Stimulated activated CD4-positive, alpha-beta T cell treated with anti-CD3 and anti-CD28 coated beads, Interleukin-1b, Interleukin-23, amount 100 ng/mL, for 48 hours (primary cell): ENCODE measurements around the gene GAS2L2.

Experiments used
- DNase-seq: peaks from one replicate; pipeline ENCODE4 v3.0.0-alpha.2; 2020

Gene GAS2L2

DNA sequence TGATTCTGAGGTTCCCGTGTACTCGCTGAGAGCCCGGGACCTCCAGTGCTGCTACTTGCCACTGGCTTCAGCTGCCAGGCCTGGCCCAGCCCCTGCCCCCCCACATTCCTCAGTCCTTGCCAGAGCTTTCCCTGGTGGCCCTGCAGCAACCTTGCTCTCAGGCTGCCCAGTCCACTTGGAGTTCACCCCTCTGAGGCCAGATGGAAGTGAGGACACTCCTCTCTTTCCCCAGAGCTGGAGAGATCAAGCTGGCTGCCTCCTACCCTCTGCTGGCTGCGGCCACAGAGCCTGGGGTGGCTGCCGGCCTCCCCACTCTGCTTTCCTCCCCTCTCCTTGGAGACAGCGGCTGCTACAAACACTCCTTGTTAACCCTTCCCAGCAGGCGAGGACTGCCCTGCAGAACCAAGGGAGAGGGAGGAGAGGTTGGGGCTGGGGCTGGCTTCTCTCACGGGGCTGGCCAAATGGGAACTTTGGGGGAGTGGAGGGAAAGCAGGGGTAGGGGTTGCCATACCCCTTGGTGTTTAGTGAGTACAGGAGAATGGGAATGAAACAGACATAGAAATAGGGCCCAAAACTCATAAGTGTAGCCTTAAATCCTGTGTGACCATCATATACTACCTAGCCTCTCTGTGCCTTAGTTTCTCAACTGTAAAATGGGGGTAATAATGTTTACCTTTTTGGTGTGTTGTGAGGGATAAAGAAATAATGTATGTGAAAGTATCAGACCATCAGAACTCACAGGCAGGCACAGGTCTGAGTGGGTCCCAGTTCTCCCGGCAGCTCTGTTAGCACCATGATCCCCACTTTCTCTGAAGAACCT is at the start of gene GAS2L2:
GAS2L2 (minus strand) TSS at position 295 of the 820 bp plus-strand sequence. CDS start 389 bp downstream, outside the sequence.
- no peak for DNase-seq

DNA sequence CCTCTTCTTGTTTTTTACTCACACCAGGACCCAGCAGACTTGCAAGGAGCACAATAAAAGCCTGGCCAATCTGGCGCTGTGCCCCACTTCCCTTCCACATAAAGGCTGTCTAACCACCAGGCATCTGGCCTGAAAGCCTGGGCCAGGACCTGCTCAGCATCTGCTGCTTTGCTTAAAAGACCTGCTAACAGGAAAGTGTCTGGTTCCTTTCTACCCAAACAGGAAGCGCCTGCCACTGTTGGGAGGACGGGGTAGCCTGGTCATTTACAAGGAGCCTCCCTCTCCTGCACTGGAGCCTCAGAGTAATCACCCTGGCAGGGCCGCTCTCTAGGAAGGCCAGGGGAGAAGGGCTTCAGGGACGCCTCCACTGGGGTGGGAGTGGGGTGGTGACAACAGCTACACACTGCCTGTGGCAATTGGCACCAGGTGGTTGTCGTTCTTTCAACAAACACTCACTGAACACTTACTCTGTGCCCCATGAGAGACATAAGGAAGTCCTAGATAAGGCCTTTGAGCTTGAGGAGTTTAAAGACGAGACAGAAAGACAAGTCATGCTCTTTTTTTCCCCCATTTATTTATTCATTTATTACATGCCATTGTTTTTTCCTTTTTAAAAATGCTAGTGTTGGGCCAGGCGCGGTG is 48.7 kb upstream of the GAS2L2 start:
- DNase-seq, result no peak

DNA sequence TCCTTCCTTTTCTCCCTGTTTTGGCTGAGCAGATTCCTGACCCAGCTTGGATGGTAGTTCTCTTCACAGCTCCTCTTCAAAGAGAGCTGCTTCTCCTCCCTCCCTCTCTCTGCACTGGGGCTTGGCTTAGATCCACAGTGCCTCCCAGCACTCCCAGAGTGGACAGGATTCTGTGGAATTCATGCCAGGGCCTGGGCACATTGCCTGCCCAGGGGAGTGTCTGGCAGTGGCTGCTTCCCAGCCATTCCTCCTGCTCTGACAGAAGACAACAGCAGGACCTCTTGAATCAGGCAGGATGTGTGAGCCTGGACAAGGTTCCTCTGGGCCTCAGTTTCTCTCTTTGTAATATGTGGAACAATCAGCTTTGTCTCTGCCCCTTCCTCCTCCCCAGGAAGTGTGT is 46.9 kb upstream of the GAS2L2 start:
- DNase-seq, result no peak

DNA sequence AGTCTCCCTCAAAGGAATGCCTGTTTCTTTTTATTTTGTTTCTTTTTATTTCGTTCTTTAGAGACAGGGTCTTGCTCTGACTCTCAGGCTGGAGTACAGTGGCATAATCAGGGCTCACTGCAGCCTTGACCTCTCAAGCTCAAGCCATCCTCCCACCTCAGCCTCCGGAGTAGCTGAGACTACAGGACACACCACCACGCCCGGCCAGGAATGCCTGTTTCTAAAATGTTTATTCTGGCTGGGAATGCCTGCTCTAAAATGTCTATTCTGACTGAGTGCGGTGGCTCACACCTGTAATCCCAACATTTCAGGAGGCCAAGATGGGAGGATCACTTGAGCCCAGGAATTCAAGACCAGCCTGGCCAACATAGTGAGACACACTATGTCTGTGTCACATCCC is 44.9 kb upstream of the GAS2L2 start:
- no peak for DNase-seq

DNA sequence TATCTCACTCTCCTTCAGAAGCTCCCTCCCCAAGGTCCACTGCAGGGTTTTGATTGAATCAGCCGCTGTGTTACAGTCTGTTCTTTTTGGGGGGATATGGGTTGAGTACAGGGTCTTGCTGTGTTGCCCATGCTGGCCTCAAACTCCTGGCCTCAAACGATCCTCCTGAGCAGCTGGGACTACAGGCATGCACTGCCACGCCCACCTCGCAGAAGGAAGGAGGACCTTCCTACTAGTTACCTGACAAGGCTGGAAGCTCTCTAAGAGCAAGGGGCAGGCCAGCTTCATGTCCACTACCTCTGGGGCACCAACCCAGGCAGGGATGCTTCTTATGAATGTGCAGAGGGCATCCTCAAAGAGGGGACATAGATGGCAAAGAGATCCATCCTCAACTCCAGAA is 44.3 kb upstream of the GAS2L2 start:
- no peak for DNase-seq

DNA sequence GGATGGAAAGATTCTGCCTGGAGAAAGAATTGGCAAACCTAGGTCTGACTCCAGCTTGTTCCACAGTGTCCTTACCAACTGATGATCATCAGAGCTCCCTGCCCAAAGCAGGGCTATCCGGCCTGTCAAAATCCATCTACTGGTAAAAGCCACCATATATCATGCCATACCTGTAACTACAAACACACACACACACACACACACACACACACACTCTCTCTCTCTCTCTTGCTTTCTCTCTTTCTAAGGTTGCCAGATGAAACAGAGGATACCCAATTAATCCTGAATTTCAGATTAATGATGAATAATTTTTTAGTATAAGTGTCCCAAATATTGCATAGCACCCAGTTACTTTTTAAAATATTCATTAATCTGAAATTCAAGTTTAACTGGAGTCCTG is 43.9 kb upstream of the GAS2L2 start:
- no peak for DNase-seq

DNA sequence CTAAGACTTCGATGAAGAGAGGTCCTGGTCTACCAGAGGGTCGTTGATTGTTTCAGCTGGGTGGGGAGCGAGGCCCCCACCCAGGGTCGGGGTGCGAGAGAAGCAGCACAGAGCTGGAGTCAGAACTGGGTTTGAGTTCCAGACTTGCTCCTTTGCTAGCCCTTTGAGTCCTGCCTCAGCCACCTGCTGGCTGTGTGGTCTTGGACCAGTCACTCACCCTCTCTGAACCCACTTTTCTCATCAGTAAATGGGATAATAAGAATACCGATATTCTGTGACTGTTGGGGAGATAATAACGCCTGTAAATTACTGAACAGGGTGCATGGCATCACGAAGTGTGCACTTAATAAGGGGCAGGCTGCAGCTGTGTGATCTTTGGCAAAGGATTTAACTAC is 42.8 kb upstream of the GAS2L2 start:
- DNase-seq, result no peak

DNA sequence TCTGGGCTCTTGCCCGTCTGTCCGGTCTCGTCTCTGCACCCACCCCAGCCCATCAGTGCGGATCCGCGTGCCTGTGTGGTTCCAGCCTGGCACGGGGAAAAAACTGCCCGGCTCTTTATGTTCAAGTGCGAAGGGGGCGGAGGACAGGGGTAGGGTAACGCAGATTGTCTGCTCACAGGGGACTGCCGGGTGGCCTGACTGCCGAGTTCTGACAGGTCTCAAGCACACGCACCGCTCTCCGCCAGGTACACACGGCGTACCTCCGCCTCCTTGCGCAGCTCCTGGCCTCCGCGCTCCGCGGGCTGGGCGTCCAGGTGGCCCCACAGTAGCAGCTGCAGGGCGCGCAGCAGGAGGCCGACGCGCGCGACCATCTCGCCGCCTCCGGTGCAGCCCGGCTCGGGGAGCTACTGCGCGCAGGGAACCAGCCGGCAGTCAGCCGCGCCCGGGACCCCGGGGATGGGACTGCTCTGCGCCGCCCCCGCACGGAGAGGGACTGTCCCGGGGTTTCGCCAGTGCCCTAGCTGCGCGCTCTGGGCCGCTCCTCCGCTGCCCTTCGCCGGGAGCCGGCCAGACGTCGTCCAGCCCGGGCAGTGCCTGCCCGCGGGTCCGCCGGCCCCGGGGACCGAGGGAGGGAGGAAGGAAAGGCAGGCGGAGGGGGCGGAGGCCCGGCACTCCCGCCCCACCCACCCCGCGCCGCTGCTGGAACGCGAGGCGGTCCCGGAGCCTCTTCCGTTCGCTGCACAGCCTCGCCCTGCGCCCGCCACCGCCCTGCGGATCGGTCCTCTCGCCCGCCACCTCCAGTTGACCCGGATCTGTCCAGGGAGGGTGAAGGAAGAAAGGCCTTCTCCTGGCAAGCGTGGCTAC is 42.2 kb upstream of the GAS2L2 start, which contains the start of gene MMP28:
MMP28 (minus strand) TSS at position 635 of the 864 bp plus-strand sequence; CDS start at position 371, 264 bp downstream.
- peak; percentile 16 for DNase-seq

DNA sequence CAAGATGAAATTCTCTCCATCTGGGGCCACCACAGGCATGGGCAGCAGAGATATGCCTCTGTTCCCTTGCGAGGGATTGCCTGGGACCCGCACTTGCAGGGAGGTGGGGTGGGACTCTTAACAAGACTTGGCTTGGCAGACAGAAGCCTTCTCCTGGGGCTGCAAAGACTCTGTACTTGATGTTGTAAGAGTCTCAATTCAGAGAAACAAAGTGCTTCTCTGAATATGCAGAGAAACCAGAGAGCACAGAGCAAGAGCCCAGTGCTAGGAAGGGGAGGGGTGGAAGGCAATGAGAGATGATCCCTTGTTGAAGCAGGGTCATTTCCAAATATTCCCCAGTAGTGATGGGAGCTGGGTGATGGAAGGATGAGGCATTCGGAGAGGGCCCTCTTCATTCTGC is 40.2 kb upstream of the GAS2L2 start:
- DNase-seq, result no peak

DNA sequence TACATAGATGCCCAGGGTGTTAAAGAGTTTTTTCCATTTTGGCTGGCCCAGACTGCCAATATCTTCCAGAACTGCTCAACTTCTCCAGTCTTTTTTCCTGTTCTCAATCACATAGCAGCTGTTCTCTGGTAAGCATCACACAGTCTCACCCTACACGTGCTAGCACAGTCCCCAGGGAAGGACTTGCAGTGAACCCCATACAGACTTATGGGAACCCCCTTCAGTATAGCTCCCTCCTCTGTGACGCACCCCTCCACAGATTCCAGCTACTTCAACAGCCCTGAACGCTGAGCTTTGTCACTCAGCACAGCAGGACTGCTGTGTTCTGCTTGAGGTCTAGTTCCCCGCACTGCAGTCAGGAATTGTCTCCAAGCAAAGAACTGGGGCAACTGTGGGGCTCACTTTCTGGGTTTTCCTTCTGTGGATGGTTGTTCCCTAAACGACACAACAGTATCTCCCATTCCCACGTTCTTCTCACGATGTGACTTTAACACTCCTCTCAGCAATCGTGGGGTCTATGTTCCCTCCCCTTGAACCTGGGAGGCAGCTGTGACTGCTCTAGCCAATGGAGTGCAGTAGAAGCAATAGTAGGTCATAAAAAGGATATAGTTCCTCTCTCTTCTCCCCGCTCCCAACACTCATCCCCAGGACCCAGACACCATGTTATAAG is 38.8 kb upstream of the GAS2L2 start:
- DNase-seq, result no peak

DNA sequence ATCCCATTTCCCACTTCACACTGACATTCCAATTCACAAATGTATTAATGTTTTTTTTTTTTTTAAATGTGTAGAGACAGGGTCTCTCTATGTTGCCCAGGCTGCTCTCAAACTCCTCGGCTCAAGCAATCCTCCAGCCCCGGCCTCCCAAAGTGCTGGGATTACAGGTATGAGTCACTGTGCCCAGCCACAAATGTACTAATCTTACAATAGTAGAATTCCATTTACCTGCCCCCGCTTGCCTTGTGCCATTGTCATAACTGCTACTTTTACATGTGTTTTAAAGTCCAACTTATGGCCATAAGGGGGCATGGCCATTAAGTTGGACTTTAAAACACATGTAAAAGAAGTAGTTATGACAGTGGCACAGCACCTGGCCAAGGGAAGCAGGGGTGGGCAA is 37.8 kb upstream of the GAS2L2 start:
- no peak for DNase-seq

DNA sequence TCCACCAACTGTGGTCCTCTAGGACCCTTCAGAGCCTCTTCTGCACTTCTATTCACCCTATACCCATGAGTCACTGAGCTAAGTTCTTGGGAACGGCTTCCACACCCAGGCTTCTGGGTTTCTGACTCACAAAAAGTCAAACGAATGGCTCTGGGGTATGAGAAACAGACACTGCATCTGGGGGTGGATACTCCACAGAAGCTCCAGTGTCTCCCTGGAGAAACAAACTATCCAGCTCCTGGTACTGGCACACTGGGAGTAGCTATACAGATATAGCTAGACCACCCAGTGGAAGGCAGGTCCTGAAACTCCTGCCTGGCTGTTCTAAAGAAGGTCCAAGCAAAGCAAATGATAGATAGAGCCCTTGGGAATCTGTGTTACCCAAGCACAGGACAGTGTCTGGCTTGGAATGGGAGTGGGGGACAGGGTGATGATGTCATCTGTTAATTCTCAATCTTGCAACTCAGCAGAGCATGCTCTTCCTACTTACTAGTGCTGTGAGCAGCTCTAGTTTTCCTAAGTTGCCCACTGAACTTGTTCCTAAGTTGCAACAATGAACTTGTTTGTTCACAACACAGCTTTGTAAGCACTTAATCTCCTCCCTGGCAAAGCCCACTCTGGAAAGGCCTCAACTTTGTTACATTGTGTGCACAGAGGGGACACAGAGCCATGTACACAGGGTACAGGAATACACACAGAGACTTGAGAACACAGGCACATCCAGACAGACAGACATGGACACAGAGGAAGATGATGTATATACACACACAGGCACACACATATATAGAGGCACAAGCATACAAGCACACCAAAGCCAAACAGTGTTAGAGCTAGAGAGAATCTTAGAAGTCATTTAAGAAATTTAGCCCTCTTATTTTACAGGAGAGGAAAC is 35.7 kb upstream of the GAS2L2 start:
- no peak for DNase-seq

DNA sequence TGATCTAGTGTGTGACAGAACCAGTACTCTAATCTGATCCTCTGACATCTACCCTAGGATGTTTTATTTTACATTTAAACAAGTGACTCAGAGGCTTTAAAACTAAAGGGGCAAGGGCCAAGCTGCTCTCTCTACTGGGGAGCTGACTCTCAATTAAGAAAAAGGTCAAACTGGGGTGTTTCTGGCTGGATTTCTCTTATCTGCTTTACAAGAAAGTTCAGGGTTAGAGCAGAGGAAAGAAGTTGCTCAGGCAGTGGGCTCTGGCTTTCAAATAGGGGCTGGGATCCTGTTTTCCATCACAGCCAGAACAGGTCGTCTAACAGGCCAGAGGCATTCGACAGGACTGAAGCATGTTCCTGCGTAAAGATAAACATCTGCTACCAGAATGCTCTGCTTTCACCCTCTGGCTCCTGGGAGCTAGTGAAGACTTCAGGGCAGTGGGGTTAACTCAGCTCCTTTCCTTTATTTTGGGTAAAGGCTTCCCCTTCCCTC is 33.9 kb upstream of the GAS2L2 start:
- no peak for DNase-seq

DNA sequence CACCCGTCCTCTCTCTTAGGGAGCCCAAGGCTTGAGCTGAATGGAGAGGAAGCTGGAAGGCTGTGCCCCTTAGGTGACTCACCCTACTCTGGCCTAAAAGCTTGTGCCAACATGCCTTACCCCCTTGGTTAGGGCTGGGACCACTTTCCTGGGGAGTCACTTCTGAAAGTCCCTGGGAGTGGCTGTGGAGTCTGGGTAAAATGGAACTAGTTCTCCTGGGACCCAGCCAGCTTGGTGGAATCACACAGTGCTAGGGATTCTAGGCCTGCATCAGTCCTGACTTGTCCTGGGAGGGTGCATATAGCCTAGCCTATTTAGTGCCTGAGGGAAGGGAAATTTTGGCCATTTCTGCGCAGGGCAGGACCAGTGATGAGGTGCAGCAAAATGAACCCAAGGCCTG is 31.9 kb upstream of the GAS2L2 start:
- DNase-seq, result no peak

DNA sequence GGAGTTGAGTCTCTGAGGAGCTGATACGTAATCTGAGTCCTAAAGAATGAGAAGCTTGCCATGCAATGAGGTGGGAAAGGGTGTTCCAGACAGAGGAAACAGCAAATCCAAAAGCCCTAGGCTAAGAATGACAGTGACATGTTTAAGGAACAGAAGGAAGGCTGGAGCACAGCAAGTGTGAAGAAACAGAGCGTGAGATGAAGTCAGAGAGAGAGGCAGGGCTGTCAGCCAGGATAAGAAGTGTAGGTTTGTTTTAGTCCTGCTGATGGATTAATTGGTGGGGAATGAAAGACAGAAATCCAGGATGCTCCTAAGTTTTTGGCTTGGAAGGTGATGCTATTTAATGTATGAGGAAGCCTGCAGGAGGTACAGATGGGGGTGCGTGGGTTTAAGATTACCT is 27.9 kb upstream of the GAS2L2 start:
- DNase-seq, result no peak

DNA sequence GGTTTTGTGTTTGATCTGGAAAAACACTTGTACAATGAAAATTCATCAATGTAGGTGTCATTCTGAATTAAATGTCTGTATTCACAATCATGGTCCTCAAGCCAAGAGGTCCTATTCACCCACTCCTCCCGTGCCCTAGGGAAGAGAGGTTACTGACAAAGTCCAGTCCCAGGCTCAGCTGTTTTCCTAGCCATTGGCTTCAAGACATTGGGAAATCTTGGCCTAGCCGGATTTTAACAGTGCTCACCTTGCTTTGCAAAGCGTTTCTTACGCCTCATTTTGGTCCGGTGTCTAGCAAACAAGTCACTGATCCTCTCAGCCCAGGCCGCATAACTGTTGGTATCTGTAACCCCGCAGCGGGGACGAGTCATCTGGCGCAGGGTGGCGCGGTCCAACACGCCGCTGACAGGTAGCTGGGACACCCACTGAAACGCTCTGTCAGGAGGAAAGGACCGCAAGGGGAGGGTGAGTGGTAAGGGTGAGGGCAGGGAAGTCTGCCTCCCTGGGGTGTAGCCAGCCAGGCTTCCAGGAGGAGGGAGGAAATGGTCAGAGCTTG is 25.7 kb upstream of the GAS2L2 start:
- DNase-seq, result no peak

DNA sequence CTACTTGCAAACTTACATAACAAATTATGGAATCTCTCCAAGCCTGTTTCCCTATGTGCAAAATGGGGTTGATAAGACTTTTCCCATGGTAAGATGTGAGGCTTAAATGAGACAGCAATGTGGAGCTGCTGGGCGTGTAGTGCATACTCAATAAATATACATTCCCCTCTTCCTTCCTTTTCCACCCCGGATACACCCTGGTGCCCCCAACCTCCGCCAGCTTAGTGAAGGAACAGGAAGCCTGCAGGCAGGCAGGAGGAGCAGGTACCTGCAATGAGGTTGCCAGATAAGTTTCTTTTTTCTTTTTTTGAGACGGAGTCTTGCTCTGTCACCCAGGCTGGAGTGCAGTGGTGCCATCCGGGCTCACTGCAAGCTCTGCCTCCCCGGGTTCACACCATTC is 22.5 kb upstream of the GAS2L2 start:
- no peak for DNase-seq

DNA sequence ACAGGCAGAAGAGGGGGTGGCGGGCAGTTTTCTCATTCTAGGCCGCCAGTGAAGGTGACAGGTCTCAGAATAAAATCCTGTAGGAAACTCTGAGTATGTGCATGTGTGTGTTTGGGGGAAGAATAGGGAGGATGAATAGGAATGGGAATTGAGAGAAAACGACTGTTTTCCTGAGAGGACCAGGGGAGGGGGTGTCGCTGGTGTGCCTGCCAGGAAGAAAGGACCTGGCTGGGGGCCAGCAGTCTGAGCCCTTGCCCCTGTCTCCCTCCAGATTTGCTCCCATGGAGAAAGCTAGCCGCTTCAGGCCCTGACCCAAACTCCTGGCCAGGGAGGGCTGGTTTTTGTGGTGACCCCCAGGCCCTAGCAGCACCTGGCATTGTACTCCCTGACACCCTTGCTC is 22.0 kb upstream of the GAS2L2 start:
- no peak for DNase-seq

DNA sequence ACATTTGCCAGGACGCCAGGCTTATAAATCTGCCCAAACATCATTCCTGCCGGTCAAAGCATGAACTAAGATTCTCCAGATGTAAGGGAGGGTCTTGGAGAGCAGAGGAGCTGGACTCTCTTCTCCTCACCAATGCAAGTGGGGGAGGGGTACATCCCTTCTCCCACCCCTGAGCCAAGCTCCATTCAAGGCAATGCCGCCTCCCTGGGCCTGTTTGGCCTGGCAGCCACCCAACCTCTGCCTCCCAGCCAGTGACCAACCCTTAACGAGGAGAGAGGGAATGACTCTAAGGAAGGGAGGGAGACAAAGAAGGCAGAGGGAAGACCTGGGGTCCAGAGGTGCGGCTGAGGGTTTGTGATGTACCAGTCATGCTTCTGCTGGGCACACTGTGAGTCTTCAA is 21.5 kb upstream of the GAS2L2 start:
- no peak for DNase-seq

DNA sequence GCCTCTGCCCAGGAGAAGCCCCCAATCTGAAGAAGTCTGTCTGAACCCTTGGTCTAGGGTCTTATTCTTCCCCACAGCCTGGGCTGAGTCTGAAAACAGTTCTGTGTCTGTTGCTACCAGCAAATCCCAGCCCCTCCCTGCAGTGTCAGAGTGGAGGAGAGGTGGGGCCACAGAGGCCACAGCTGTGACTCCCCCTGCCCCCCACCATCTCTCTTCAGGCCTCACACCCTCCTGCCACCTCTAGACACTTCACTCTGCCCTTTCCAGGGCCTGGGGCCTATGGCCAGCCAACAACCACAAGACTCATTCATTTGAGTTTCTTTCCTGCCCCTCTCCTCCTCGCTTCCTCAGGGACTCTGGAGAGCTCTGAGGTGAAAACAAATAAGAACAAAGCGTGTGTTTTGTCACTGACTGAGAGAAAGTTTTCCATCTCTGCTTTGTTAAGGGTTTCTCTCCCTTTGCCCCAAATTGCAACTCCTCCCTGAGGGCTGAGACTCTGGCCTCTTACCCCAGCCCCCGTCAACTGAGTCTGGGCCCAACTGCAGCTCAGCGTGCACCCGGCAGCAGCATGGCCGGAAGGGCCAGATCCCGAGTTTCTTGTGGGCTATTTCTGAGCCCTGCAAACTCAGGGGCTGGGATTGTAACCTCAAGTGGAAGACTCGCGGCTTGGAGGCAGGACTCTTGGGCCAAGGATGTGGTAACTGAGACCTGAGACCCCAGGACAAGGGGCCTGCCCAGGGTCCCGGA is 20.8 kb upstream of the GAS2L2 start:
- no peak for DNase-seq

DNA sequence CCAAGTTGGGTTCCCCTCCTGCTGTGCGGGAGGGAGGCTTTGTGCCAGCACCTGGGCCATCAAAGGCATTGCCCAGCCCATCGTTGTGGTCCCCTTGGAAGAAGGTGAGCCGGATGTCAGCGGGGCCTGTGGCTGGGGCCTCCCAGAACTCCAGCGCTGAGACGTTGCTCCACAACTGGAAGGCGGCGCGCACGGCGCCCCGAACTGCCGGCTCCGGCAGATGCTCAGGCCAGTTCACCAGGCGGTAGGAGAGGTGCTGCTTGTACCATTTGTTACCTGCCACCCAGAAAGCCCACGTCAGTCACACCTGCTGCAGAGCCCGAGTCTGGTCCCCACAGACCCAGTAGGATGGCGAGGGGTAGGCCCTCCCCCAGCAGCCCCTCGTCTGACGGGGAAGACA is 20.1 kb upstream of the GAS2L2 start:
- no peak for DNase-seq
